Testis (tissue), 3 donors: ENCODE measurements around the gene EIF3F. TPM values are rescaled to one million over a fixed set of nuclear protein-coding genes. Genes with fewer than 3 reads are reported as not detected.

Source experiments
- DNase-seq: peaks from one replicate; pipeline ENCODE4 v3.0.0-alpha.2; 2019
- H3K27ac ChIP-seq, 2 donors: fragments of 200-600 bp; sonication (generic); one replicate each; pipeline ENCODE4 v1.5.1; 2019
- H3K27me3 ChIP-seq: fragments of 200-600 bp; sonication (generic); one replicate; pipeline ENCODE4 v1.5.1; 2019
- H3K36me3 ChIP-seq: fragments of 200-600 bp; sonication (generic); one replicate; pipeline ENCODE4 v1.5.1; 2017; ENCODE audit warnings: low read depth; ENCODE audit errors: missing control alignments
- H3K4me1 ChIP-seq: fragments of 200-600 bp; sonication (generic); one replicate; pipeline ENCODE4 v1.5.1; 2019
- H3K4me3 ChIP-seq, 2 donors: fragments of 200-600 bp; sonication (generic); one replicate each; pipeline ENCODE4 v1.5.1; 2017 to 2019
- H3K9me3 ChIP-seq: fragments of 200-600 bp; sonication (generic); one replicate; pipeline ENCODE4 v1.5.1; 2017
- POLR2A ChIP-seq: fragments of 450-650 bp; IDR thresholded peaks from one replicate; pipeline ENCODE4 v1.6.1; 2017; ENCODE audit warnings: antibody characterized with exemption, mild to moderate bottlenecking, moderate library complexity
- WGBS, 2 donors: methylation state at CpG; one replicate each; pipeline ENCODE4 v1.1.5; 2018; 5-methylcytosine and 5-hydroxymethylcytosine counted together
- intact Hi-C: fragments of 100-400 bp; cut with DNase I; formaldehyde crosslinking; loops from one replicate; pipeline ENCODE4 v1.15.1; 2023; ENCODE audit warnings: low total_unique reads
- polyA plus RNA-seq: library from polyadenylated mRNA; stranded (reverse); fragments of 350-450 nt; fragmentation: Illumina TruSeq; extraction: RNeasy Lipid Tissue Mini Kit (QIAGEN cat#74804); gene quantifications from one replicate; pipeline ENCODE4 v1.2.3, GENCODE V29; 2014; ENCODE audit warnings: low read depth, low replicate concordance; ENCODE audit not compliant: insufficient read depth
- total RNA-seq, 2 donors: library from RNA; depleted of rRNA; stranded (reverse); fragments of >200 nt; gene quantifications; one replicate each; pipeline ENCODE4 v1.2.3, GENCODE V29; 2016
- TF ChIP-seq, protein P1 (sequence below), 3 experiments: fragments of 450-650 bp in 2 of 3; fragments of 200-600 bp in 1 of 3; sonication (generic) in 1 of 3; IDR thresholded peaks; one replicate each; pipeline ENCODE4 v1.5.1; 2016 to 2019; ENCODE audit warnings: antibody characterized with exemption in 3 of 3, mild to moderate bottlenecking in 2 of 3, moderate library complexity in 1 of 3

Gene EIF3F
- total and polyA plus RNA-seq, 3 donors from 2014 or later: 268 to 387 (median 287) TPM

DNA sequence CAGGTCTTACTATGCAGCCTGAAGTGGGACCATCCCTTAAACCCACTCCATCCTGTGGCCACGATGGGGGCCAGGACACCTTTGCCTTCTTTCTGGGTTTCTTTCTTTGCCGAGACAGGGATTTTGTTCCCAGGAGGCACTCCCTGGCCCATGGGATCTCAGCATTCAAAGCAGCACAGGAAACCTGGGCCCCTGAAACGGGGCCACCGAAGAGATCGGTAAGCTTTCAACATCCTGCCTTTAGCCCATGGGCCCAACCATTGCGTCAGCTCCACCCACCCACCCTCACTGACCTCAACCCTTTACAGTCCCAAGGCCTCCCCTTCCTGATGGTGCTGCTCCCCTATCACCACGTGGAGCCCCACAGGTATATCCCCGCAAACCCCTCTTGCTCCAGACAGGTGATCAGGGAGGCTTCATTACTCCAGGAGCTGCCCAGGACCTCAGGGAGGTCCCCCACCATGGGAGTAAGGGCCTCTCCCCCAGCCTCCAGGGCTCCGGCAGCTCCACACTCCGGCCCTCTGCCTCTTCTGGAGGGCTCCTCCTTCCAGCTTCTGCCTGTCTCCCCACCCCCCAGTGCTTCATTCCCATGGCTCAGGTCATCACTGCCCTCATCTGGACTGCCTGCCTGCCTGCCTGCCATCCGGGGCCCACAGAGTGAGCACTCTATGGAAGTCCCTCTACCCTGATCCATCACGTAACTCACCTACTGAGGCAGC, 51.8 kb downstream of the EIF3F start:
- no peak for TF ChIP-seq POLR2A
- intact Hi-C loops: no loop called here
- Histone ChIP-seq H3K4me1 (peaks cover 4% of the 10 kb centered on the region), H3K27ac (no peak overlapping the region), H3K36me3 (no peaks in the 10 kb centered on the region), H3K27me3 (no peaks in the 10 kb centered on the region), H3K9me3 (no peaks in the 10 kb centered on the region), H3K4me3 (no peak overlapping the region)
- 89 to 95% methylated on average over 12 of the region's 12 CpGs for WGBS, 2 donors
- DNase-seq: no peak

DNA sequence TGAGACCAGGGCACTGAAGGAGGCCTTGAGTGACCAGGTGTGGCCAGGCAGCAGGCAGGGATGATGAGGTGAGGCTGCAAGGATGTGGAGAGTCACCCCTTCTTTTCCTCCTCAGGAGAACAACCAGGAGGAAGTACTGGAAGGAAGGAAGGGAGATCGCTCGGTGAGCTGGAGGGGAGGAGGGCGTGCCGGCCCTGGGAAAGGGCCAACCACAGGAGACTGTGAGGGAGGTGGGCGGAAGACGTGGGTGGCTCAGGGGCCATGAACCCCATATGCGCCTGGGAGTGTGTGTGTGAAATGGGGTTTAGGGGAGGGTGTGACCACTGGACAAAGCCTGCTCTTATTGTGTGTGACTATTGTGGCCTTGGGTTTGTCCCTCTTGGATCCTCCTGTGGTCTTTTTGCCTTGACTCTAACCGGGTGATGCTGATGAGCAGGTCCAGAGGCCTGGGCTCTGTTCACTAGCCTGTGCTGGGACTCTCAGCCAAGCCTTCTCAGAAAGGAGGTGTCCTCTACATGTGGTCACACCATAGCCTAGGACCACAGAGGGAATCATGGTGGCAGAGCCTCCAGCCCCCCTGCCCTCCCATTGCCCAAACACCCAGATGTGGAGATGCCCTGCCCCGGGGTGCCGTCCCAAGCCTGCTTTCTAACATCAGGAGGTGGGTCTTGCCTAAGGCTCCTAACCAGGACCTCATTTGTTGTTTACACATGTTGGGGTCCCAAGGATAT, 52.6 kb downstream of the EIF3F start:
- Histone ChIP-seq H3K27me3 (no peaks in the 10 kb centered on the region), H3K9me3 (no peaks in the 10 kb centered on the region), H3K27ac (no peak overlapping the region), H3K4me3 (no peak overlapping the region), H3K4me1 (peaks cover 3% of the 10 kb centered on the region), H3K36me3 (no peaks in the 10 kb centered on the region)
- 81 to 84% methylated on average over 10 of the region's 10 CpGs for WGBS, 2 donors
- no peak for DNase-seq
- intact Hi-C loops: no loop called here
- TF ChIP-seq, protein P1, sequence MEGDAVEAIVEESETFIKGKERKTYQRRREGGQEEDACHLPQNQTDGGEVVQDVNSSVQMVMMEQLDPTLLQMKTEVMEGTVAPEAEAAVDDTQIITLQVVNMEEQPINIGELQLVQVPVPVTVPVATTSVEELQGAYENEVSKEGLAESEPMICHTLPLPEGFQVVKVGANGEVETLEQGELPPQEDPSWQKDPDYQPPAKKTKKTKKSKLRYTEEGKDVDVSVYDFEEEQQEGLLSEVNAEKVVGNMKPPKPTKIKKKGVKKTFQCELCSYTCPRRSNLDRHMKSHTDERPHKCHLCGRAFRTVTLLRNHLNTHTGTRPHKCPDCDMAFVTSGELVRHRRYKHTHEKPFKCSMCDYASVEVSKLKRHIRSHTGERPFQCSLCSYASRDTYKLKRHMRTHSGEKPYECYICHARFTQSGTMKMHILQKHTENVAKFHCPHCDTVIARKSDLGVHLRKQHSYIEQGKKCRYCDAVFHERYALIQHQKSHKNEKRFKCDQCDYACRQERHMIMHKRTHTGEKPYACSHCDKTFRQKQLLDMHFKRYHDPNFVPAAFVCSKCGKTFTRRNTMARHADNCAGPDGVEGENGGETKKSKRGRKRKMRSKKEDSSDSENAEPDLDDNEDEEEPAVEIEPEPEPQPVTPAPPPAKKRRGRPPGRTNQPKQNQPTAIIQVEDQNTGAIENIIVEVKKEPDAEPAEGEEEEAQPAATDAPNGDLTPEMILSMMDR (IDR thresholded peaks at IDR 0.05): no peak
- TF ChIP-seq POLR2A: no peak

DNA sequence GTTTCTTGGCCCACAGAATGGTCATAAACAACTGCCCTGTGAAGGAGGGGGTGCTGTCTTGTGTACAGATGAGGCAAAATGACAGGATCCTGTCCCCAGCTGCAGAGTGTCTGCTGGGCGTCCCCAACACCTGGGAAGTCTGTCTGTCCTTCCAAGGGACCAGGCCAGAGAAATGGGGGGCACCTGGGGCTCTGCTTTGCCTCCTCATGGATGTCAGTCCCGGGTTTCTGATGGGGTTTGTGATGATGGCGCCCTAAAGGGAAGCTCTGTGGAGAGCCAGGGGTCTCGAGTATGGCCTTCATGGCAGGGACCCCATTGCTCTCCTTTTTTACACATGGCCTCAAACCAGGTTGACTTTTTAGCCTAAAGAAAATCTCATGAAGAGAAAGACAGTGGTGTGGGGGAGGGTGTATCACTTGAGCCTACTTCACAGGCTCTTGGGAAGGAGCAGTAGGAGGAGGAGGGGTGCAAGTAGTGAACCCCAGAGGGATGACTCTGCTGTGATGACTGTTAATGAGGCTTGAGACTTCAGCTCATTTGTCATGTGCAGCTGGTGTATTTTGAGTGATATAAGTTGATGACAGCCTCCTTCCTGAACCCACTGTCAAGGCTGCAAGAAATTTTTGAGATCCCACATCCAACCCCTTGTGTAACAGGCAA, 53.3 kb downstream of the EIF3F start:
- 93% methylated on average over 3 to 4 of the region's 4 CpGs for whole genome bisulfite sequencing, 2 donors
- no peak overlapping the region for H3K4me3 ChIP-seq
- H3K27me3 ChIP-seq: no peaks in the 10 kb centered on the region
- no peaks in the 10 kb centered on the region for H3K36me3 ChIP-seq
- no peak overlapping the region for H3K27ac ChIP-seq
- intact Hi-C loops: no loop called here
- no peaks in the 10 kb centered on the region for H3K9me3 ChIP-seq
- no peak for DNase-seq
- no peaks in the 10 kb centered on the region for H3K4me1 ChIP-seq
- TF ChIP-seq POLR2A: no peak
- TF ChIP-seq, protein P1 (IDR thresholded peaks at IDR 0.05): no peak

DNA sequence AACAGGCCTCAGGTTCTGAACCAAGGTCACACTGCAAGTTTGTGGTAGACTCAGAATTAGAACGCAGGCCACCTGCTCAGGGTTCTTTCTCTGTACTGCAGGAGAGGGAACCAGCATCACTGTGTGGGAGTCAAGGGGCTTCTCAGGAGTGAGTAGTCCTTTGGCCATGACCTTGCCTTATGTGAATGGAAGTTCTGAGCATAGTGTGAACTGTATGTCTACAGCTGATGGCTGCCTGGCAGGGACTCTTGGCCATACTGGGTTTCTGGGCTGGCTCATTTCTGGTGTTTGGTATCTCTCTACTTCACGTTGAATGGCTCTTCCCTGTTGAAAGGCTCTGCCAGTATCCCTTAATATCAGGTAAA, 53.8 kb downstream of the EIF3F start:
- no peaks in the 10 kb centered on the region for H3K36me3 ChIP-seq
- no peaks in the 10 kb centered on the region for H3K9me3 ChIP-seq
- H3K27me3 ChIP-seq: no peaks in the 10 kb centered on the region
- intact Hi-C loops: no loop called here
- TF ChIP-seq POLR2A: no peak
- TF ChIP-seq, protein P1 (IDR thresholded peaks at IDR 0.05): no peak
- peaks cover 4% of the 10 kb centered on the region for H3K4me1 ChIP-seq
- no peak for DNase-seq
- 72 to 100% methylated on average over 1 to 2 of the region's 2 CpGs for WGBS, 2 donors
- no peak overlapping the region for H3K27ac ChIP-seq
- H3K4me3 ChIP-seq: no peak overlapping the region

DNA sequence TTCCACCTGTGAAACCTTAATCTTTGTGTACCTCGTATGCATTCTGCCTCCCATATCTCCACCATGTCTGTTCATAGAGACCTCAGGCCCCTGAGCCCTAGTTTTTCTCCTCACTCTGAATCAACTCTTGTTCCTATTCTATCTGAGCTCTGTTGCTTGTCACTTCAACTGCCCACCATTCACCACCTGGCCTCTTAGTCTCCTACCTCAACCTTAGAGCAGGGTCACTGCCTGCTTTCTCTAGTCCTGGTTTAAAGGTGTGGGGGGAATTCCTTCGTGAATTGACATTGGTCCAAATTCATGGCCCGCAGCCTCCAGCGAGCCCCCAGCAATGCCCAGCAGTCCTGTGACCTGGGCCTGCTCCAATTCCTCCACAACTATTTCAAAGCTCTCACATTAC, 54.4 kb downstream of the EIF3F start:
- Histone ChIP-seq H3K27me3 (no peaks in the 10 kb centered on the region), H3K4me1 (peaks cover 6% of the 10 kb centered on the region), H3K9me3 (no peaks in the 10 kb centered on the region), H3K36me3 (no peaks in the 10 kb centered on the region), H3K27ac (no peak overlapping the region), H3K4me3 (no peak overlapping the region)
- no peak for TF ChIP-seq POLR2A
- DNase-seq: no peak
- WGBS, 2 donors: 88 to 99% methylated on average over 4 of the region's 4 CpGs
- intact Hi-C loops: no loop called here
